Body of pancreas (tissue), 4 donors: ENCODE measurements around the gene SPO11. TPM values are rescaled to one million over a fixed set of nuclear protein-coding genes. Genes with fewer than 3 reads are reported as not detected.

ENCODE experiments used
- ATAC-seq: fragments of 150-250 bp; one replicate; pipeline ENCODE4 v1.9.1; 2016
- DNase-seq, 4 donors: peaks; one replicate each; pipeline ENCODE4 v3.0.0-alpha.2; 2019
- H3K27ac ChIP-seq, 4 donors: fragments of 200-600 bp; sonication (generic); 1 replicate in 3 of 4; 2 replicates in 1 of 4; pipeline versions ENCODE4 v1.5.1 to v1.6.1; 2016 to 2019; ENCODE audit warnings: mild to moderate bottlenecking in 1 of 4, mixed read lengths in 1 of 4, moderate library complexity in 1 of 4
- H3K27me3 ChIP-seq, 2 donors: fragments of 200-600 bp; sonication (generic); one replicate each; pipeline ENCODE4 v1.6.0; 2016; ENCODE audit warnings: mild to moderate bottlenecking in 1 of 2
- H3K36me3 ChIP-seq, 2 donors: fragments of 200-600 bp; sonication (generic); replicated peaks in 1 of 2; 2 replicates each; pipeline ENCODE4 v1.5.1; 2016; ENCODE audit warnings: low read depth in 2 of 2; ENCODE audit not compliant: insufficient read depth in 1 of 2
- H3K4me1 ChIP-seq: fragments of 200-600 bp; sonication (generic); one replicate; pipeline ENCODE4 v1.6.0; 2016
- H3K4me3 ChIP-seq, 2 donors: fragments of 200-600 bp; sonication (generic); 1 replicate in 1 of 2; 2 replicates in 1 of 2; pipeline ENCODE4 v1.5.1; 2016 to 2019
- H3K9me3 ChIP-seq, 3 donors: fragments of 200-600 bp; sonication (generic); 1 replicate in 2 of 3; 2 replicates in 1 of 3; pipeline ENCODE4 v1.5.1; 2016
- CTCF ChIP-seq, 7 experiments: fragments of 450-650 bp in 4 of 7; fragments of 200-600 bp in 3 of 7; sonication (generic) in 3 of 7; IDR thresholded peaks; one replicate each; pipeline ENCODE4 v1.5.1; 2016 to 2019; ENCODE audit warnings: antibody characterized with exemption in 7 of 7
- POLR2A ChIP-seq, 3 donors: fragments of 450-650 bp; IDR thresholded peaks; one replicate each; pipeline ENCODE4 v1.6.1; 2016; ENCODE audit warnings: antibody characterized with exemption in 3 of 3, mild to moderate bottlenecking in 2 of 3
- WGBS, 2 donors: methylation state at CpG; one replicate each; pipeline ENCODE4 v1.1.5; 2017; 5-methylcytosine and 5-hydroxymethylcytosine counted together
- intact Hi-C: fragments of 100-400 bp; cut with DNase I; formaldehyde crosslinking; loops from one replicate; pipeline ENCODE4 v1.15.1; 2023
- total RNA-seq, 2 donors: library from RNA; depleted of rRNA; stranded (reverse); fragments of >200 nt; gene quantifications; one replicate each; pipeline ENCODE4 v1.1.0, GENCODE V29; 2016

SPO11 gene
- total RNA-seq, 2 donors from 2014 or later: not detected

GRCh38 chr20:57287007-57287880 lies 42.4 kb upstream of the SPO11 start:
- no peak overlapping the region for H3K27ac ChIP-seq
- H3K4me1 ChIP-seq: no peaks in the 10 kb centered on the region
- H3K4me3 ChIP-seq: no peak overlapping the region
- no peaks in the 10 kb centered on the region for H3K9me3 ChIP-seq
- ATAC-seq (no peak), DNase-seq (no peak)
- H3K27me3 ChIP-seq: no peaks in the 10 kb centered on the region
- H3K36me3 ChIP-seq: no peaks in the 10 kb centered on the region
- no peak for TF ChIP-seq CTCF (IDR thresholded peaks at IDR 0.05)
- TF ChIP-seq POLR2A (IDR thresholded peaks at IDR 0.05): no peak
- WGBS, 2 donors: 34 to 36% methylated on average over 14 of the region's 14 CpGs
- intact Hi-C loops: no loop called here

- no peak overlapping the region for H3K27ac ChIP-seq
- H3K36me3 ChIP-seq: no peaks in the 10 kb centered on the region
- H3K9me3 ChIP-seq: no peaks in the 10 kb centered on the region
- no peak for TF ChIP-seq CTCF (IDR thresholded peaks at IDR 0.05)
- no peak for TF ChIP-seq POLR2A (IDR thresholded peaks at IDR 0.05)
- ATAC-seq (no peak), DNase-seq (no peak)
- intact Hi-C loops: no loop called here
- no peaks in the 10 kb centered on the region for H3K27me3 ChIP-seq
- H3K4me3 ChIP-seq: no peak overlapping the region
- WGBS, 2 donors: 33 to 46% methylated on average over 6 of the region's 6 CpGs
- no peaks in the 10 kb centered on the region for H3K4me1 ChIP-seq
Measured at GRCh38 chr20:57287901-57288300, 41.7 kb upstream of the SPO11 start.

- Histone ChIP-seq H3K27me3 (no peaks in the 10 kb centered on the region), H3K4me1 (no peaks in the 10 kb centered on the region), H3K4me3 (no peak overlapping the region), H3K9me3 (no peaks in the 10 kb centered on the region), H3K27ac (no peak overlapping the region), H3K36me3 (no peaks in the 10 kb centered on the region)
- intact Hi-C loops: no loop called here
- 32 to 34% methylated on average over 5 to 16 of the region's 16 CpGs for WGBS, 2 donors
- ATAC-seq (no peak), DNase-seq (no peak)
- TF ChIP-seq POLR2A (IDR thresholded peaks at IDR 0.05) (no peak), CTCF (IDR thresholded peaks at IDR 0.05) (no peak)
Measured at GRCh38 chr20:57288651-57289277, 40.8 kb upstream of the SPO11 start.

- no peak overlapping the region for H3K4me3 ChIP-seq
- WGBS, 2 donors: 42 to 54% methylated on average over 4 to 8 of the region's 8 CpGs
- DNase-seq (no peak), ATAC-seq (no peak)
- intact Hi-C loops: no loop called here
- TF ChIP-seq CTCF (IDR thresholded peaks at IDR 0.05): no peak
- no peak for TF ChIP-seq POLR2A (IDR thresholded peaks at IDR 0.05)
- no peaks in the 10 kb centered on the region for H3K27me3 ChIP-seq
- no peaks in the 10 kb centered on the region for H3K36me3 ChIP-seq
- no peaks in the 10 kb centered on the region for H3K9me3 ChIP-seq
- no peak overlapping the region for H3K27ac ChIP-seq
- no peaks in the 10 kb centered on the region for H3K4me1 ChIP-seq
Measured at GRCh38 chr20:57289391-57290177, 40.0 kb upstream of the SPO11 start.
